Epithelial cell of esophagus (primary cell): ENCODE results near the gene MTFP1.

Experiments
- DNase-seq: peaks from one replicate; pipeline ENCODE4 v3.0.0; 2010; ENCODE audit warnings: low read depth
- H3K4me3 ChIP-seq: 2 replicates; pipeline ENCODE4 v1.5.1; 2011; ENCODE audit warnings: mild to moderate bottlenecking, low read length, control low read depth
- CTCF ChIP-seq: IDR thresholded peaks from 2 replicates; pipeline ENCODE4 v1.5.1; 2011; ENCODE audit warnings: low read depth, mild to moderate bottlenecking, low read length, control low read depth, inconsistent platforms; ENCODE audit not compliant: insufficient read depth; ENCODE audit errors: missing control alignments

Gene MTFP1

GRCh38 chr22:30425616-30426387 lies at the start of gene MTFP1:
Gene MTFP1, plus strand, starts transcription at chr22:30425768. Its CDS starts 112 bp downstream, at chr22:30425880.
- DNase-seq: peak; percentile 50
- TF ChIP-seq CTCF: no peak
- H3K4me3 ChIP-seq: peak within 1 kb of the TSS; percentile 64

- TF ChIP-seq CTCF: no peak
- no peak for DNase-seq
- no peak overlapping the region for H3K4me3 ChIP-seq
Measured at GRCh38 chr22:30380011-30380410, 45.6 kb upstream of the MTFP1 start.

- H3K4me3 ChIP-seq: no peak overlapping the region
- TF ChIP-seq CTCF: no peak
- DNase-seq: no peak
Measured at GRCh38 chr22:30381264-30381663, 44.3 kb upstream of the MTFP1 start.

- DNase-seq: no peak
- TF ChIP-seq CTCF: no peak
- H3K4me3 ChIP-seq: no peak overlapping the region
Measured at GRCh38 chr22:30382340-30382739, 43.2 kb upstream of the MTFP1 start.

- TF ChIP-seq CTCF: no peak
- H3K4me3 ChIP-seq: no peak overlapping the region
- no peak for DNase-seq
Measured at GRCh38 chr22:30383061-30383460, 42.5 kb upstream of the MTFP1 start.

- TF ChIP-seq CTCF: no peak
- no peak for DNase-seq
- no peak overlapping the region for H3K4me3 ChIP-seq
Measured at GRCh38 chr22:30385942-30386341, 39.6 kb upstream of the MTFP1 start.

- peak overlapping the region; percentile 57 for H3K4me3 ChIP-seq
- no peak for DNase-seq
- TF ChIP-seq CTCF: no peak
Measured at GRCh38 chr22:30386608-30386959, 39.0 kb upstream of the MTFP1 start.
